GM23338 (cell line): Measurements from ENCODE around the gene SPRED3. TPM values are rescaled to one million over a fixed set of nuclear protein-coding genes. Genes with fewer than 3 reads are reported as not detected.

Source experiments
- ATAC-seq: fragments of 200-7000 bp; cut with Tn5 transposase; 3 replicates; pipeline ENCODE4 v1.9.1; 2020
- DNase-seq: peaks from one replicate; pipeline ENCODE4 v3.0.0-alpha.2; 2015; ENCODE audit warnings: low spot score
- H2AFZ ChIP-seq: fragments of 200-600 bp; sonication (generic); 2 replicates; pipeline ENCODE4 v1.8.0; 2016; ENCODE audit warnings: antibody characterized with exemption, mild to moderate bottlenecking, moderate library complexity
- H3F3A ChIP-seq: fragments of 200-600 bp; sonication (generic); replicated peaks from 2 replicates; pipeline ENCODE4 v1.8.0; 2017; ENCODE audit warnings: antibody characterized with exemption, mixed run types, low read depth
- H3K27ac ChIP-seq: fragments of 200-600 bp; sonication (generic); 2 replicates; pipeline ENCODE4 v1.6.1; 2016; ENCODE audit warnings: low read depth
- H3K27me3 ChIP-seq: fragments of 200-600 bp; sonication (generic); 2 replicates; pipeline ENCODE4 v1.8.0; 2016; ENCODE audit warnings: mild to moderate bottlenecking, mixed run types, moderate library complexity; ENCODE audit not compliant: insufficient read depth
- H3K36me3 ChIP-seq: fragments of 200-600 bp; sonication (generic); 2 replicates; pipeline ENCODE4 v1.8.0; 2016; ENCODE audit warnings: mild to moderate bottlenecking; ENCODE audit not compliant: insufficient read depth
- H3K4me1 ChIP-seq: fragments of 200-600 bp; sonication (generic); 2 replicates; pipeline ENCODE4 v1.8.0; 2016; ENCODE audit warnings: mild to moderate bottlenecking, moderate library complexity; ENCODE audit not compliant: insufficient read depth
- H3K4me2 ChIP-seq: fragments of 200-600 bp; sonication (generic); 2 replicates; pipeline ENCODE4 v1.7.1; 2017; ENCODE audit warnings: mixed run types
- H3K4me3 ChIP-seq: fragments of 200-600 bp; sonication (generic); 2 replicates; pipeline ENCODE4 v1.6.1; 2016; ENCODE audit warnings: mixed run types
- H3K79me2 ChIP-seq: fragments of 200-600 bp; sonication (generic); replicated peaks from 2 replicates; pipeline ENCODE4 v1.8.0; 2017; ENCODE audit warnings: mild to moderate bottlenecking; ENCODE audit not compliant: insufficient read depth
- H3K9me2 ChIP-seq: fragments of 200-600 bp; sonication (generic); 2 replicates; pipeline ENCODE4 v1.8.0; 2017; ENCODE audit not compliant: insufficient read depth
- H4K20me1 ChIP-seq: fragments of 200-600 bp; sonication (generic); replicated peaks from 2 replicates; pipeline ENCODE4 v1.8.0; 2017; ENCODE audit warnings: mild to moderate bottlenecking; ENCODE audit not compliant: insufficient read depth
- H3K27ac Mint-ChIP-seq: 2 replicates; pipeline ENCODE4 v1.8.0; 2020; ENCODE audit warnings: inconsistent platforms, mild to moderate bottlenecking, moderate library complexity, mixed read lengths
- H3K27me3 Mint-ChIP-seq: 3 replicates; pipeline ENCODE4 v1.8.0; 2022; ENCODE audit warnings: low read depth, mild to moderate bottlenecking, moderate library complexity, mixed read lengths, inconsistent platforms; ENCODE audit not compliant: insufficient read depth, poor library complexity
- H3K36me3 Mint-ChIP-seq: 3 replicates; pipeline ENCODE4 v1.8.0; 2021; ENCODE audit warnings: low read depth, mild to moderate bottlenecking, inconsistent platforms, moderate library complexity, mixed read lengths
- H3K4me1 Mint-ChIP-seq: 3 replicates; pipeline ENCODE4 v1.8.0; 2020; ENCODE audit warnings: mild to moderate bottlenecking, inconsistent platforms, mixed read lengths
- H3K4me3 Mint-ChIP-seq: 3 replicates; pipeline ENCODE4 v1.8.0; 2021; ENCODE audit warnings: moderate library complexity, mild to moderate bottlenecking, inconsistent platforms, mixed read lengths
- H3K9me3 Mint-ChIP-seq: 3 replicates; pipeline ENCODE4 v1.8.0; 2020; ENCODE audit warnings: moderate library complexity, mild to moderate bottlenecking, inconsistent platforms, mixed read lengths
- CTCF ChIP-seq, 2 experiments: fragments of 200-600 bp in 1 of 2; sonication (generic) in 1 of 2; conservative IDR thresholded peaks; 2 replicates each; pipeline versions ENCODE4 v1.5.1 to v1.6.1; 2016 to 2017; ENCODE audit warnings: antibody characterized with exemption in 2 of 2, low read depth in 2 of 2, mild to moderate bottlenecking in 2 of 2, moderate library complexity in 1 of 2
- JUNB ChIP-seq: IDR thresholded peaks from one replicate; pipeline ENCODE4 v1.6.1; 2016; ENCODE audit warnings: antibody characterized with exemption; ENCODE audit not compliant: unreplicated experiment
- POLR2AphosphoS5 ChIP-seq: IDR thresholded peaks from 2 replicates; pipeline ENCODE4 v1.6.1; 2016; ENCODE audit warnings: antibody characterized with exemption, low read depth
- REST ChIP-seq: IDR thresholded peaks from one replicate; pipeline ENCODE4 v1.6.1; 2018; ENCODE audit warnings: antibody characterized with exemption; ENCODE audit not compliant: unreplicated experiment
- polyA plus RNA-seq: library from polyadenylated mRNA; unstranded; fragments of >200 nt; fragmentation: Nextera tagmentation; extraction: Ambion mirVana; gene quantifications from 2 replicates; pipeline ENCODE4 v1.2.1, GENCODE V29; 2016
- total RNA-seq: library from RNA; depleted of rRNA; stranded (reverse); fragments of >200 nt; shearing (Covaris generic); gene quantifications from 2 replicates; pipeline ENCODE4 v1.2.3, GENCODE V29; 2014

SPRED3 gene
- total and polyA plus RNA-seq, 2 experiments from 2014 or later = 3.9 to 11.6 TPM

- no peak overlapping the region; the same call in 1 of the 2 replicates for H2AFZ ChIP-seq
- no peaks in the 10 kb centered on the region for H3K27me3 ChIP-seq
- peaks cover 35% of the 10 kb centered on the region for H3K4me1 ChIP-seq
- Mint-ChIP-seq H3K36me3 (no peaks in the 10 kb centered on the region), H3K4me1 (peaks cover 23% of the 10 kb centered on the region), H3K9me3 (no peaks in the 10 kb centered on the region), H3K27me3 (peaks cover 17% of the 10 kb centered on the region), H3K4me3 (no peak overlapping the region), H3K27ac (no peak overlapping the region)
- no peaks in the 10 kb centered on the region for H3K36me3 ChIP-seq
- H4K20me1 ChIP-seq = no peaks in the 10 kb centered on the region
- TF ChIP-seq JUNB (no peak), REST (no peak)
- no peak overlapping the region for H3K4me3 ChIP-seq
- peaks cover 23% of the 10 kb centered on the region for H3F3A ChIP-seq
- DNase-seq (no peak), ATAC-seq (no peak)
- H3K4me2 ChIP-seq = peak overlapping the region; percentile 55; the same call in 1 of the 2 replicates
- H3K27ac ChIP-seq = no peak overlapping the region
- no peaks in the 10 kb centered on the region for H3K9me2 ChIP-seq
- peaks cover 12% of the 10 kb centered on the region for H3K79me2 ChIP-seq
These were observed 42.4 kb downstream of the SPRED3 start for GRCh38 chr19:38430931-38431330.

GRCh38 chr19:38433268-38433733, 44.8 kb downstream of the SPRED3 start, which contains the start of gene RYR1:
Gene RYR1 (plus strand): TSS chr19:38433691. CDS start chr19:38433830, 139 bp downstream.
- Histone ChIP-seq H3K36me3 (no peaks in the 10 kb centered on the region; the same call in 1 of the 2 replicates), H3K27me3 (no peaks in the 10 kb centered on the region), H4K20me1 (no peaks in the 10 kb centered on the region), H3K9me2 (no peaks in the 10 kb centered on the region), H3K27ac (peak within 1 kb of the TSS; percentile 94), H3F3A (peaks cover 21% of the 10 kb centered on the region), H2AFZ (no peak within 1 kb of the TSS; the same call in 1 of the 2 replicates), H3K79me2 (peaks cover 29% of the 10 kb centered on the region), H3K4me3 (peak within 1 kb of the TSS; percentile 89), H3K4me2 (peak within 1 kb of the TSS; percentile 100), H3K4me1 (peaks cover 20% of the 10 kb centered on the region)
- Mint-ChIP-seq H3K27ac (peak within 1 kb of the TSS; percentile 77), H3K36me3 (peaks cover 13% of the 10 kb centered on the region), H3K4me3 (peak within 1 kb of the TSS; percentile 83), H3K9me3 (no peaks in the 10 kb centered on the region), H3K4me1 (peaks cover 23% of the 10 kb centered on the region), H3K27me3 (peaks cover 16% of the 10 kb centered on the region)
- ATAC-seq (peak; percentile 91), DNase-seq (peak; percentile 99)
- peak; percentile 57 for TF ChIP-seq REST
- TF ChIP-seq CTCF (conservative IDR thresholded peaks at IDR 0.05; ENCODE audit: low read depth in 2 of 2) = no peak
- TF ChIP-seq POLR2AphosphoS5 = peak; percentile 63
